NCI-H2029 treated with DMSO at 0.1 percent for 48 hours (cell line): ENCODE measurements around the gene PIK3CD.
A peak's percentile ranks its signal among the peaks of the same experiment; 100 is the strongest.
"Not testable (repeated sequence)": the region's sequence is repeated elsewhere in the genome, so short reads cannot be mapped to it uniquely, and the experiment has no call there.

Experiments
- DNase-seq: peaks from one replicate; lab custom pipeline; 2025; lab: John Stamatoyannopoulos, UW

PIK3CD gene

DNA sequence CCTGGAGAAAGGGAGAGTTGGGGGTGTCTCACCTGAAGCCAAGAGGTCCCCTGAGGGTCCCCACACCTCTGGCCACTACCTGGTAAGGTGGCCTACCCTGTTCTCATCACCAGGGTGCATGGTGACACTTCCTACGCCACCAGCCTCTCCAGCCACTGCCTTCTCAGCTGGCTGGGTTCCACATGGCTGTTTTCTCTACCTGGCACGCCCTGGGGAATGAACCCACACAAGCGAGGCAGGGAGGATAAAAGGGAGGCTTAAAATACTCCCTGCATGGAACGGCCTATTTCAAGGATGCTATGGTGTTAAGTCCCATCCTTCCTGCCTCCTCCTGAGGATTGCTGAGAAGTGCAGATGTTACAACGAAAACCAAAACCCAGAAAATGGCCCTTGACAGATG is 84.7 kb downstream of the PIK3CD start:
- no peak for DNase-seq

DNA sequence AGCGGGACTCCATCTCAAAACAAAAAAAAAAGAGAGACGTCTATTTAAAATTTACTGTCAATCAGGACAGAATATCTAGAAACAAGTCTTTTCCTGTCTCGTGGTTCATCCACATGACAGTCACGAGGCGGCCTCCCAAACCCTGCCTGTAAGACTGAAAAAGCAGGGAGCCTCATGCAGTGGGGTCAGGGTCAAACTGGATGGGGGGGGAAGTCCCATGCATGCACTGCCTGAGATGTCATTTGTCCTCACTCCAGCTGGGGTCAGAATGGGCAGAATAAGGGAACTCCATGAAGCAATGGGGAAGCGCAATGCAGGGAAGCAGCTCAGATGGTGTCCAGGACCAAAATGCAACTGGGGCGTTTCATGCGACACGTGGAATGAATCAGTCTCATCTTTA is 85.5 kb downstream of the PIK3CD start:
- DNase-seq: no peak

GRCh38 chr1:9737671-9738070 is 86.1 kb downstream of the PIK3CD start:
- DNase-seq: no peak

GRCh38 chr1:9744106-9744799 is 92.7 kb downstream of the PIK3CD start:
- DNase-seq: no peak

GRCh38 chr1:9746211-9746610 is 94.7 kb downstream of the PIK3CD start:
- DNase-seq: no peak

DNA sequence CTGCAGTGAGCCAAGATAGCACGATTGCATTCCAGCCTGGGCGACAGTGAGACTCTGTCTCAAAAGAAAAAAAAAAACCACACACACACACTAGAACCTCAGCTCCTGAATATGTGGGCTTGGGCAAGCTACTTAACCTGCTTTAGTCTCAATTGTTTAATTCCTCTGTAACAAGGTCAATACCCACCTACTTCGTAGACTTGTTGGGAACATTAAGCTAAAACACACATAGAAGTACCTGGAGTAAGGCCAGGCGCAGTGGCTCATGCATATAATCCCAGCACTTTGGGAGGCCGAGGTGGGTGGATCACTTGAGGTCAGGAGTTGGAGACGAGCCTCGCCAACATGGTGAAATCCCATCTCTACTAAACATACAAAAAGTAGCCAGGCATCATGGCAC is 95.1 kb downstream of the PIK3CD start:
- peak; percentile 59 for DNase-seq

DNA sequence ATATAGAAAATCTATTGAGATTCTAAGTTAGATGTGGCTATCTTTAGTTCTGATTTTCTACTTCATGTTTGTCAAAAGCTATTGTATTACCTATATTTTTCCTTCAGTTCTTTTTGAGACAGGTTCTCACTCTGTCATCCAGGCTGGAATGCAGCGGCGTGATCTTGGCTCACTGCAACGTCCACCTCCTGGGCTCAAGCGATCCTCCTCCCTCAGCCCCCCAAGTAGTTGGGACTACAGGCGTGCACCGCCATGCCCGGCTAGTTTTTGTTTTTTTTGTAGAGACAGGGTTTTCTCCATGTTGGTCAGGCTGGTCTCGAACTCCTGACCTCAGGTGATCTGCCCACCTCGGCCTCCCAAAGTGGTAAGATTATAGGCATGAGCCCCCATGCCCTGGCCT is 96.9 kb downstream of the PIK3CD start:
- DNase-seq: not testable (repeated sequence)

DNA sequence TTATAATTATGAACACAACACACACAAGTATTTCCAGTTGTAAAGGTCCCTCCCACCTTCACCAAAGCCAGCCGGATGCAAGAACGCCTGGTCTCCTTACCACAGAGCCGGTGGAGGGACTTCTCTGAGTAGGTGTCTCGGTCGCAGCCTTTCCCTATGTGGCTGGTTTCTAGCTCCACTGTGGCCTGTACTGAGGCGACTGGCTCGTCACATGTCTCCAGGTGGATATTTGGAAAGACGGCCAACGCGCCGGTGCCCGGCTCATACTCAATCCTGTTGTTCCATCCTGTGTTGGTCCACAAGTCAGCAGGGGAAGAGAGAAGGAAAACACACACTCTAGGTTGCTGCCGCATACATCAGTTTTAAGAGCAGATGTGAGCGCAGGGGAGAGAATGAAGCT is 97.8 kb downstream of the PIK3CD start:
- no peak for DNase-seq

DNA sequence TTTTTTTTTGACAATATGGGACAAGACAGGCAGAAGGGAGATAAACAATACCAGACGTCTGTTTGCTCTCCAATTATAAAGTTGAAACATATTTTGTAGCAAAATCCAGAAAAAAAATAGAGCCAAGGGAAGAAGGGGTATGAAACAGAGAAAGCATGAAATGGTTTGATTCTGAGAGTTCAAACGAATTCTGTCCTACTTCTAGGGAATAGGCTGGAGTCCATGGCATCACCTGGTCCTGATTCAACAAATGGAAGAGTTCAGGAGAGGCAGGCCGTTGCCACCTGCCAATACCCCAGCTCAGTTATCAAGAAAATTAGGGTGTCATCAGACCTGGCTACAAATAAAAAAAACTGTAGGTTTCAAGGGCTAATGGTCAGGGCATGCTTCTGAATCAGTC is 100.4 kb downstream of the PIK3CD start:
- DNase-seq: no peak

DNA sequence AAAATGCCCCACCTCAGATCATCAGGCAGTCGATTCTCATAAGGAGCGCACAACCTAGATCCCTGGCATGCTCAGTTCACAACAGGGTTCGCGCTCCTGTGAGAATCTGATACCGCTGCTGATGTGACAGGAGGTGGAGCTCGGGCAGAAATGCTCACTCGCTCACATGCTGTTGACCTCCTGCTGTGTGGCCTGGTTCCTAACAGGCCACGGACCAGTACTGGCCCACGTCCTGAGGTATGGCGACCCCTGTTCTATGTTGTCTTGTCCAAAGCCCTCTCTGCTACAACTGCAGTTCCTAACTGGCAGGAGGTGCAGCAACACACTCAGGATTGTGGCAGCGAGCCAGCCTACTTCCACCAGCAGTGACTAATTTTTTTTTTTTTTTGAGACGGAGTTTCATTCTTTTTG is 101.6 kb downstream of the PIK3CD start:
- no peak for DNase-seq

- no peak for DNase-seq
These were observed 104.0 kb downstream of the PIK3CD start for GRCh38 chr1:9755441-9755995.

- DNase-seq: no peak
These were observed 107.1 kb downstream of the PIK3CD start for GRCh38 chr1:9758559-9759121.

DNA sequence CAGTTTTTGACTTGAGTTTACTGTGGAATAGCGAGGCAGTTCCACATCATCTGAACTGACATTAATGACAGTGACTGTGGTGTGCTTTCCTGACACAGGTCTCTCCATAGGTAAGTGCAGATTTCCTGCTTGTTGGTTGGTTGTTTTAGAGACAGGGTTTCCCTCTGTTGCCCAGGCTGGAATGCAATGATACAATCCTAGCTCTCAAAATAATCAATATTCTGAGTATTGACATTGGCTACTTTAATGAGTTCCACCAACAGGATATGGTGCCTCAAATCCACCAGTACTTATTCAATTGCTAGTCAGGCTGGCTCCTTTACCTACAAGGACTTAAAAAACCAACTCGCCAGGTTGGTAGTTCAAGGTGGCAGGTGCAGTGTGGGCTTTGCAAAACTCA is 108.4 kb downstream of the PIK3CD start:
- DNase-seq: peak; percentile 25

DNA sequence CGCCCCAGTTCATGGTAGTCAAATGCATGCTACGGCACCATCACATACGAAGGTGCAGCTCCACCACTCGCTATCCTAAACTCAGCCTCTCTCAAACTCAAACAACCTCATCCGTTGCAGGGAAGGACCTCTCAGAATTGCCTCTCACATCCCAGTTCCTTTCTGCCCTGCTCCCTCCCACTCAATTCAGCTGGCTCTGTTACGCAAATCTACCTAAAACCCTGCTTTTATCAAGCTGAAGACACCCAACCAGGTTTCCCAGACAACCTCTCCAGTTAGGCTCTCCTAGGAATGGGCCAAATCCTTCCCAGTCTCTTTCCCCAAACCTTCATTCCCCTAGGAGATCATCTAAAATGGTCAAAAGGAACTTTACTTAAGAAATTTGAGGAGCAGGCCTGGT is 109.3 kb downstream of the PIK3CD start:
- no peak for DNase-seq

DNA sequence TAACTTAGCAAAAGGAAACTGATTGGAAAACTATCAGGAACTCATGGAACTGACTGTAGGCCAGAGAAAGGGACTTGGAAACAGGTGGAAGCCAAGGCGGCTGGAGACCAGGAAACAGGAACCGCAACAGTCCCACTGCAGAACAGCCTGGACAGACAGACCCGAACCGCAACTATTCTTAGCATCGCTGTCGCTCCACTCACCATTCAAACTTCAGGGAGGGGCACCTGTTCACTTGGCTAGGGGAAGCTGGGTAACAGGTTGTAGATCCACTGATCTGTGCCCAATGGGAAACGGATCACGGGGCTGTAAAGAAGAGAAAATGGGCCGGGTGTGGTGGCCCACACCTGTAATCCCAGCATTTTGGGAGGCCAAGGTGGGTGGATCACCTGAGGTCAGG is 110.3 kb downstream of the PIK3CD start:
- DNase-seq: no peak

DNA sequence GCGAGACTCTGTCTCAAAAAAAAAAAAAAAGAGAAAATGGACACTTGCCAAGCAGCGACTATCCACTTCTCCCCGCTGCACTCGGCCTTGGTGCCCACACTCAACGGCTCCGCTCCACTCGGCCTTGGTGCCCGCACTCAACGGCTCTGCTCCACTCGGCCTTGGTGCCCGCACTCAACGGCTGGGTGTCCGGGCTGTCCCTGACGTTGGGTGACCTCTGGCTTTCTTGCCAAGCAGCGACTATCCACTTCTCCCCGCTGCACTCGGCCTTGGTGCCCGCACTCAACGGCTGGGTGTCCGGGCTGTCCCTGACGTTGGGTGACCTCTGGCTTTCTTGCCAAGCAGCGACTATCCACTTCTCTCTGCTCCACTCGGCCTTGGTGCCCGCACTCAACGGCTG is 110.9 kb downstream of the PIK3CD start:
- not testable (repeated sequence) for DNase-seq

GRCh38 chr1:9763914-9764313 is 112.4 kb downstream of the PIK3CD start:
- DNase-seq: no peak

- no peak for DNase-seq
These were observed 113.0 kb downstream of the PIK3CD start for GRCh38 chr1:9764550-9764949.

DNA sequence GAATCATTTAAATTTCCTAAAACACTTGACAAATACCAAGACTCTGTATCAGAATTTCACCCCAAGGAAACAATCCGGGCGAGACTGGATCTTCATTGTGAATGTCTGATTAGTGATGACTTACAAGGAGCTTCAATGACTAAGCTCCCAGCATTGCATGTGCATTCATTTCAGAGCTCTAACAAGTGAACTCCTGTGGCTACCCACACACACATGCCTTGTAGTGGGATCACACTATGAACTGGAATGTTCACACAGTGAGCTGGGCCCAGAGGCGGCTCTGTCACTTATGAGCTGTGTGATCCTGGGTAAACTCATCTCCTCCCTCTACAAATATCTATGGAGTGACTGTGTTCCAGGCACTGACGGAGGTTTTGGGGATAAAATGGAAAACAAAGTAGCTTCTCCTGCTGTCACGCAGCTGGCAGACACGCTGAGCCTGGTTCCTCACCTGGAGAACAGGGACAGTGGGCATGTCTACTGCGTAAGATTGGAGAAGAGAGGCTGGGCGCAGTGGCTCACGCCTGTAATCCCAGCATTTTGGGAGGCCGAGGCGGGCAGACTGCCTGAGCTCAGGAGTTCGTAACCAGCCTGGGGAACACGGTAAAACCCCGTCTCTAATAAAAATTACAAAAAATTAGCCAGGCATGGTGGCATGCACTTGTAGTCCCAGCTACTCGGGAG is 115.4 kb downstream of the PIK3CD start:
- DNase-seq: no peak

DNA sequence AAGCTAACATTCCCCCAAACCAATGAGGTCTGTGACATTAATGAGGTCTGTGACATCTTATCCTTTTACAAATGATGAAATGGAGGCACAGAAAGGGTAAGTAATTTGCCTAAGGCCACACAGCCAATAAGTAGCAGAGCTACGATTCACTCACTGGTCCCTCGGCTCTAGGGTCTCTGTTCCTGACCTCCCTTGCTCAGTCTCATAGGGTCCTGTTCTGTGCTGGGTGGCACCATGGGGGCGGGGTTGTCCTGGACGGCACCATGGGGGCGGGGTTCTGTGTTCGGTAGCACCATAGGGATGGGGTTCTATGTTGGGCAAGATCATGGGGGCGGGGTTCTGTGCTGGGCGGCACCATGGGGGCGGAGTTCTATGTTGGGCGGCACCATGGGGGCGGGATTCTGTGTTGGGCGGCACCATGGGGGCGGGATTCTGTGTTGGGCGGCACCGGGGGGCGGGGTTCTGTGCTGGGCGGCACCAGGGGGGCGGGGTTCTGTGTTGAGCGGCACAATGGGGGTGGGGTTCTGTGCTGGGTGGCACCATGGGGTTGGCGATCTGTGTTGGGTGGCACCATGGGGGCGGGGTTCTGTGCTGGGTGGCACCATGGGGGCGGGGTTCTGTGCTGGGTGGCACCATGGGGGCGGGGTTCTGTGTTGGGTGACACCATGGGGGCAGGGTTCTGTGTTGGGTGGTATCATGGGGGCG is 116.6 kb downstream of the PIK3CD start:
- DNase-seq: no peak

- no peak for DNase-seq
These were observed 117.5 kb downstream of the PIK3CD start for GRCh38 chr1:9768983-9769382.

GRCh38 chr1:9770298-9770697 is 118.8 kb downstream of the PIK3CD start:
- no peak for DNase-seq
